ENCODE measurements around the gene LRP8.

The LRP8 gene

GRCh38 chr1:53267761-53268160 is 60.1 kb downstream of the LRP8 start:
- DNase-seq (ENCODE audit: low spot score in 2 of 2), result no peak
- Histone ChIP-seq H3K4me1 (no peaks in the 10 kb centered on the region), H3K4me3 (no peak overlapping the region), H3K27me3 (ENCODE audit: low read depth) (no peaks in the 10 kb centered on the region), H3K36me3 (replicated peaks) (peaks cover 71% of the 10 kb centered on the region), H3K9me3 (no peaks in the 10 kb centered on the region)
- in situ Hi-C loops (cut with MboI; ENCODE audit: low sequenced_read_pairs), result no loop called here

- no peaks in the 10 kb centered on the region for H3K9me3 ChIP-seq
- no peaks in the 10 kb centered on the region for H3K4me1 ChIP-seq
- H3K4me3 ChIP-seq, result no peak overlapping the region
- H3K27me3 ChIP-seq (ENCODE audit: low read depth), result no peaks in the 10 kb centered on the region
- DNase-seq (ENCODE audit: low spot score in 2 of 2), result no peak
- peaks cover 82% of the 10 kb centered on the region for H3K36me3 ChIP-seq (replicated peaks)
- in situ Hi-C loops (cut with MboI; ENCODE audit: low sequenced_read_pairs), result no loop called here
Observed at GRCh38 chr1:53266038-53266437, 61.8 kb downstream of the LRP8 start.

- H3K36me3 ChIP-seq (replicated peaks), result peaks cover 85% of the 10 kb centered on the region
- no peaks in the 10 kb centered on the region for H3K27me3 ChIP-seq (ENCODE audit: low read depth)
- in situ Hi-C loops (cut with MboI; ENCODE audit: low sequenced_read_pairs), result no loop called here
- no peak for DNase-seq (ENCODE audit: low spot score in 2 of 2)
- H3K9me3 ChIP-seq, result no peaks in the 10 kb centered on the region
- no peaks in the 10 kb centered on the region for H3K4me1 ChIP-seq
- H3K4me3 ChIP-seq, result no peak overlapping the region
Observed at GRCh38 chr1:53265581-53265980, 62.3 kb downstream of the LRP8 start.

- no peaks in the 10 kb centered on the region for H3K27me3 ChIP-seq (ENCODE audit: low read depth)
- H3K9me3 ChIP-seq, result no peaks in the 10 kb centered on the region
- H3K4me3 ChIP-seq, result no peak overlapping the region
- DNase-seq (ENCODE audit: low spot score in 2 of 2), result no peak
- in situ Hi-C loops (cut with MboI; ENCODE audit: low sequenced_read_pairs), result no loop called here
- H3K4me1 ChIP-seq, result no peaks in the 10 kb centered on the region
- H3K36me3 ChIP-seq (replicated peaks), result peaks cover 89% of the 10 kb centered on the region
Observed at GRCh38 chr1:53264048-53264447, 63.8 kb downstream of the LRP8 start.

GRCh38 chr1:53262000-53262399 is 65.9 kb downstream of the LRP8 start:
- H3K27me3 ChIP-seq (ENCODE audit: low read depth), result no peaks in the 10 kb centered on the region
- no peaks in the 10 kb centered on the region for H3K9me3 ChIP-seq
- no peak overlapping the region for H3K4me3 ChIP-seq
- no peak for DNase-seq (ENCODE audit: low spot score in 2 of 2)
- in situ Hi-C loops (cut with MboI; ENCODE audit: low sequenced_read_pairs), result no loop called here
- H3K4me1 ChIP-seq, result no peaks in the 10 kb centered on the region
- peaks cover 93% of the 10 kb centered on the region for H3K36me3 ChIP-seq (replicated peaks)

- Histone ChIP-seq H3K36me3 (replicated peaks) (peaks cover 93% of the 10 kb centered on the region), H3K27me3 (ENCODE audit: low read depth) (no peaks in the 10 kb centered on the region), H3K9me3 (no peaks in the 10 kb centered on the region), H3K4me3 (no peak overlapping the region), H3K4me1 (no peaks in the 10 kb centered on the region)
- no peak for DNase-seq (ENCODE audit: low spot score in 2 of 2)
- in situ Hi-C loops (cut with MboI; ENCODE audit: low sequenced_read_pairs), result no loop called here
Observed at GRCh38 chr1:53260631-53261247, 67.1 kb downstream of the LRP8 start.

- Histone ChIP-seq H3K36me3 (replicated peaks) (peaks cover 95% of the 10 kb centered on the region), H3K9me3 (no peaks in the 10 kb centered on the region), H3K27me3 (ENCODE audit: low read depth) (no peaks in the 10 kb centered on the region), H3K4me1 (no peaks in the 10 kb centered on the region), H3K4me3 (no peak overlapping the region)
- in situ Hi-C loops (cut with MboI; ENCODE audit: low sequenced_read_pairs), result no loop called here
- no peak for DNase-seq (ENCODE audit: low spot score in 2 of 2)
Observed at GRCh38 chr1:53259932-53260331, 67.9 kb downstream of the LRP8 start.

- Histone ChIP-seq H3K9me3 (no peaks in the 10 kb centered on the region), H3K36me3 (replicated peaks) (peaks cover 93% of the 10 kb centered on the region), H3K4me1 (no peaks in the 10 kb centered on the region), H3K27me3 (ENCODE audit: low read depth) (no peaks in the 10 kb centered on the region), H3K4me3 (no peak overlapping the region)
- DNase-seq (ENCODE audit: low spot score in 2 of 2), result no peak
- in situ Hi-C loops (cut with MboI; ENCODE audit: low sequenced_read_pairs), result no loop called here
Observed at GRCh38 chr1:53258216-53258615, 69.7 kb downstream of the LRP8 start.

GRCh38 chr1:53257454-53258081 is 70.3 kb downstream of the LRP8 start:
- Histone ChIP-seq H3K36me3 (replicated peaks) (peaks cover 87% of the 10 kb centered on the region), H3K9me3 (no peaks in the 10 kb centered on the region), H3K4me3 (no peak overlapping the region), H3K4me1 (no peaks in the 10 kb centered on the region), H3K27me3 (ENCODE audit: low read depth) (no peaks in the 10 kb centered on the region)
- DNase-seq (ENCODE audit: low spot score in 2 of 2), result no peak
- in situ Hi-C loops (cut with MboI; ENCODE audit: low sequenced_read_pairs), result no loop called here

- H3K4me1 ChIP-seq, result no peaks in the 10 kb centered on the region
- H3K27me3 ChIP-seq (ENCODE audit: low read depth), result no peaks in the 10 kb centered on the region
- H3K36me3 ChIP-seq (replicated peaks), result peaks cover 80% of the 10 kb centered on the region
- H3K9me3 ChIP-seq, result no peaks in the 10 kb centered on the region
- in situ Hi-C loops (cut with MboI; ENCODE audit: low sequenced_read_pairs), result no loop called here
- H3K4me3 ChIP-seq, result no peak overlapping the region
- no peak for DNase-seq (ENCODE audit: low spot score in 2 of 2)
Observed at GRCh38 chr1:53256511-53257453, 71.1 kb downstream of the LRP8 start.

GRCh38 chr1:53255031-53255430 is 72.8 kb downstream of the LRP8 start:
- no peak for DNase-seq (ENCODE audit: low spot score in 2 of 2)
- no peaks in the 10 kb centered on the region for H3K27me3 ChIP-seq (ENCODE audit: low read depth)
- no peaks in the 10 kb centered on the region for H3K4me1 ChIP-seq
- in situ Hi-C loops (cut with MboI; ENCODE audit: low sequenced_read_pairs), result no loop called here
- no peaks in the 10 kb centered on the region for H3K9me3 ChIP-seq
- H3K4me3 ChIP-seq, result no peak overlapping the region
- peaks cover 79% of the 10 kb centered on the region for H3K36me3 ChIP-seq (replicated peaks)

GRCh38 chr1:53254011-53254640 is 73.7 kb downstream of the LRP8 start:
- DNase-seq (ENCODE audit: low spot score in 2 of 2), result no peak
- H3K27me3 ChIP-seq (ENCODE audit: low read depth), result no peaks in the 10 kb centered on the region
- no peak overlapping the region for H3K4me3 ChIP-seq
- no peaks in the 10 kb centered on the region for H3K4me1 ChIP-seq
- in situ Hi-C loops (cut with MboI; ENCODE audit: low sequenced_read_pairs), result no loop called here
- H3K9me3 ChIP-seq, result no peaks in the 10 kb centered on the region
- H3K36me3 ChIP-seq (replicated peaks), result peaks cover 76% of the 10 kb centered on the region

GRCh38 chr1:53250325-53250724 is 77.5 kb downstream of the LRP8 start:
- Histone ChIP-seq H3K27me3 (ENCODE audit: low read depth) (no peaks in the 10 kb centered on the region), H3K9me3 (no peaks in the 10 kb centered on the region), H3K36me3 (replicated peaks) (peaks cover 61% of the 10 kb centered on the region), H3K4me1 (no peaks in the 10 kb centered on the region), H3K4me3 (no peak overlapping the region)
- DNase-seq (ENCODE audit: low spot score in 2 of 2), result no peak
- in situ Hi-C loops (cut with MboI; ENCODE audit: low sequenced_read_pairs), result no loop called here

- H3K4me1 ChIP-seq, result no peaks in the 10 kb centered on the region
- peaks cover 55% of the 10 kb centered on the region for H3K36me3 ChIP-seq (replicated peaks)
- DNase-seq (ENCODE audit: low spot score in 2 of 2), result no peak
- H3K9me3 ChIP-seq, result no peaks in the 10 kb centered on the region
- in situ Hi-C loops (cut with MboI; ENCODE audit: low sequenced_read_pairs), result no loop called here
- H3K27me3 ChIP-seq (ENCODE audit: low read depth), result no peaks in the 10 kb centered on the region
- no peak overlapping the region for H3K4me3 ChIP-seq
Observed at GRCh38 chr1:53249706-53250105, 78.2 kb downstream of the LRP8 start.

Measured in HAP-1 (cell line).